Thoracic aorta (tissue), 2 donors: ENCODE measurements around the gene C1orf50. TPM values are rescaled to one million over a fixed set of nuclear protein-coding genes. Genes with fewer than 3 reads are reported as not detected.
A peak's percentile ranks its signal among the peaks of the same experiment; 100 is the strongest.

Experiments used
- ATAC-seq: fragments of 150-250 bp; one replicate; pipeline ENCODE4 v1.8.0; 2017; ENCODE audit warnings: low read depth; ENCODE audit not compliant: insufficient number of reproducible peaks, low FRiP score
- DNase-seq: peaks from one replicate; pipeline ENCODE4 v3.0.0-alpha.2; 2020; ENCODE audit warnings: low spot score
- H3K27ac ChIP-seq, 2 donors: fragments of 200-600 bp; sonication (generic); 1 replicate in 1 of 2; 2 replicates in 1 of 2; pipeline ENCODE4 v1.5.1; 2016; ENCODE audit warnings: mild to moderate bottlenecking in 2 of 2, moderate library complexity in 2 of 2
- H3K27me3 ChIP-seq: fragments of 200-600 bp; sonication (generic); replicated peaks from 2 replicates; pipeline ENCODE4 v1.6.0; 2016; ENCODE audit warnings: mild to moderate bottlenecking; ENCODE audit not compliant: insufficient read depth
- H3K36me3 ChIP-seq: fragments of 200-600 bp; sonication (generic); one replicate; pipeline ENCODE4 v1.5.1; 2016
- H3K4me1 ChIP-seq, 2 donors: fragments of 200-600 bp; sonication (generic); 1 replicate in 1 of 2; 2 replicates in 1 of 2; pipeline versions ENCODE4 v1.5.1 to v1.6.0; 2016; ENCODE audit warnings: low read depth in 2 of 2, mild to moderate bottlenecking in 1 of 2; ENCODE audit not compliant: control insufficient read depth in 1 of 2
- H3K4me3 ChIP-seq: fragments of 200-600 bp; sonication (generic); 2 replicates; pipeline ENCODE4 v1.5.1; 2016; ENCODE audit warnings: mild to moderate bottlenecking
- H3K9me3 ChIP-seq: fragments of 200-600 bp; sonication (generic); 2 replicates; pipeline ENCODE4 v1.5.1; 2016
- CTCF ChIP-seq: fragments of 200-600 bp; sonication (generic); IDR thresholded peaks from one replicate; pipeline ENCODE4 v1.5.1; 2019; ENCODE audit warnings: antibody characterized with exemption
- total RNA-seq, 2 donors: library from RNA; depleted of rRNA; stranded (reverse); fragments of >200 nt; gene quantifications; one replicate each; pipeline versions ENCODE4 v1.1.0 to v1.2.3, GENCODE V29; 2016

C1orf50 gene
- total RNA-seq, 2 donors from 2014 or later, result 4.1 to 4.3 TPM

- Histone ChIP-seq H3K9me3 (no peaks in the 10 kb centered on the region), H3K36me3 (no peaks in the 10 kb centered on the region), H3K27me3 (no peaks in the 10 kb centered on the region), H3K27ac (peak overlapping the region; percentile 71 to 99), H3K4me1 (peaks cover 9 to 17% of the 10 kb centered on the region in 2 donors), H3K4me3 (peak overlapping the region; percentile 97)
- no peak for DNase-seq
- ATAC-seq, result no peak
- no peak for TF ChIP-seq CTCF
Measured at GRCh38 chr1:42815941-42816584, 49.0 kb downstream of the C1orf50 start.

- TF ChIP-seq CTCF, result no peak
- peak; percentile 65 for DNase-seq
- Histone ChIP-seq H3K9me3 (no peaks in the 10 kb centered on the region), H3K36me3 (no peaks in the 10 kb centered on the region), H3K4me3 (peak within 1 kb of the TSS; percentile 97), H3K27ac (peak within 1 kb of the TSS; percentile 98 to 99), H3K4me1 (peaks cover 9 to 17% of the 10 kb centered on the region in 2 donors), H3K27me3 (no peaks in the 10 kb centered on the region)
- ATAC-seq, result peak; percentile 99
Measured at GRCh38 chr1:42816585-42817439, 49.8 kb downstream of the C1orf50 start, which contains the start of the genes ERMAP and SVBP. Gene ERMAP, plus strand, starts transcription at chr1:42817122. Its CDS starts 13,327 bp downstream, at chr1:42830449. Gene SVBP, minus strand, starts transcription at chr1:42817397. Its CDS starts 853 bp downstream, at chr1:42816544.

- ATAC-seq (no peak), DNase-seq (no peak)
- Histone ChIP-seq H3K27me3 (no peaks in the 10 kb centered on the region), H3K4me3 (peak overlapping the region; percentile 97), H3K27ac (peak overlapping the region in 1 of 2 donors; percentile 99), H3K36me3 (no peaks in the 10 kb centered on the region), H3K4me1 (peaks cover 9 to 17% of the 10 kb centered on the region in 2 donors), H3K9me3 (no peaks in the 10 kb centered on the region)
- no peak for TF ChIP-seq CTCF
Measured at GRCh38 chr1:42817440-42817767, 50.4 kb downstream of the C1orf50 start.

GRCh38 chr1:42817976-42818375 is 50.9 kb downstream of the C1orf50 start:
- H3K4me3 ChIP-seq, result peak overlapping the region; percentile 97
- H3K4me1 ChIP-seq, result peaks cover 9 to 17% of the 10 kb centered on the region in 2 donors
- H3K27ac ChIP-seq, result no peak overlapping the region
- ATAC-seq, result no peak
- no peak for TF ChIP-seq CTCF
- no peaks in the 10 kb centered on the region for H3K36me3 ChIP-seq
- DNase-seq, result no peak
- no peaks in the 10 kb centered on the region for H3K9me3 ChIP-seq
- H3K27me3 ChIP-seq, result no peaks in the 10 kb centered on the region

- H3K36me3 ChIP-seq, result no peaks in the 10 kb centered on the region
- ATAC-seq (no peak), DNase-seq (no peak)
- no peak for TF ChIP-seq CTCF
- H3K27ac ChIP-seq, result no peak overlapping the region
- peaks cover 7 to 16% of the 10 kb centered on the region in 2 donors for H3K4me1 ChIP-seq
- no peak overlapping the region for H3K4me3 ChIP-seq
- H3K9me3 ChIP-seq, result no peaks in the 10 kb centered on the region
- H3K27me3 ChIP-seq, result no peaks in the 10 kb centered on the region
Measured at GRCh38 chr1:42820813-42821212, 53.8 kb downstream of the C1orf50 start.
